GM18873 (cell line): ENCODE results near the gene PNMA6A.
"Not testable (repeated sequence)": the region's sequence is repeated elsewhere in the genome, so short reads cannot be mapped to it uniquely, and the experiment has no call there.

ENCODE experiments used
- ATAC-seq: cut with Tn5 transposase; IDR thresholded peaks from one replicate; pipeline ENCODE4 v1.9.1; 2021; ENCODE audit warnings: mild to moderate bottlenecking, moderate library complexity, moderate number of reproducible peaks; ENCODE audit not compliant: unreplicated experiment, low FRiP score

Gene PNMA6A

DNA sequence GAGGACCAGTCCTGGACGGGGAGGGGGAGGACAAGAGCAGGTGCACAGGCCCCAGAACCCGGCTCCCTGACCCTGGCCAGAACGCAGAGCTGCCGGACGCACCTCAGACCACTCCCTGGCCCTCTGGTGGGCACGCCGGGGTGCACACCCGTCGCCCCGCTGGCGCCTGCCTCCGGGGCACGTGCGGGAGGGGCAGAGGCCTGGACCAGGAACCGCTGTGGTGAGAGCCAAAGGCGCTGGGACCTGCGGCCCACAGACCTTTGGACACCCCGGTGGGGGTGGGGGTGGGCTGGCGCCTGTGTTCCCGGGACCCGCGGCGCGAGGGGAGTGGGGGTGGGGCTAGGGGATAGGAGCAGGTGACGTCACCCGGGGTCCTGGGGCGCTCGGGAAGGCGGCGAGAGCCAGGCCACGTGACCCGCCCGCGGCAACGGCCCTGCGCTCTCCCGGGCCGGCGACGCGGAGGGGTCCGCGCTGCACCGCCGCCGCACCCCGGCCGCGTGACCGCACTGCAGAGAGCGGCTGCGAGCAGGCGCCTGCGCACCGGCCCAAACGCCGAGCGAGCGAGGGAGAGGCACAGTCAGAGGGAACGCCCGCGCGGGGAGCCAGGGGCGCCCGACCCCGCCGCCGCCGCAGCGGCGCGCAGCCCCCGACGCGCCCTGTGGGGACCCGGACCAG is at the start of gene PNMA6A:
PNMA6A (plus strand) TSS at position 546 of the 675 bp plus-strand sequence. CDS start 609 bp downstream, outside the sequence.
- ATAC-seq = not testable (repeated sequence)

- ATAC-seq = not testable (repeated sequence)
Observed at GRCh38 chrX:153026501-153026900, 45.8 kb upstream of the PNMA6A start.

GRCh38 chrX:153028487-153028886 is 43.8 kb upstream of the PNMA6A start:
- ATAC-seq = not testable (repeated sequence)

GRCh38 chrX:153029162-153029561 is 43.1 kb upstream of the PNMA6A start:
- no peak for ATAC-seq

DNA sequence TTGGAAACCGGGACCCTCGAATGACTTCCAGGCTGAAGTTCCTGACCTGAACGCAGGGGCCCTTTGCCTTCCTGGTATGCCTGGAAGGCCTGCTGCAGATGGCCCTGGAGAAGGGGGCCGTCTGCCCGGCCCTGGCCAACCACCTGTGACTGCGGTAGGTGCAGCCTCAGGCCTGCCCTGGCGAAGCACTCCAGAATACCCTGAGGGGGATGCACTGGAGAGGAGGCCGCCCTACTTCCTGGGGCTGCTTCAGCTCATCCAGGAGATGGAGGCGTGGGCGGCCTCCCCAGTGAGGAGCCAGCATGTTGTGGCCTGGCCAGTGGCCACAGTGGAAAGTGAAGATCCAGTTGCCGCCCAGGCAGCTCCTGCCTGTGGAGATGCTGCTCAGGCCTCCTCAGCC is 42.4 kb upstream of the PNMA6A start:
- no peak for ATAC-seq

DNA sequence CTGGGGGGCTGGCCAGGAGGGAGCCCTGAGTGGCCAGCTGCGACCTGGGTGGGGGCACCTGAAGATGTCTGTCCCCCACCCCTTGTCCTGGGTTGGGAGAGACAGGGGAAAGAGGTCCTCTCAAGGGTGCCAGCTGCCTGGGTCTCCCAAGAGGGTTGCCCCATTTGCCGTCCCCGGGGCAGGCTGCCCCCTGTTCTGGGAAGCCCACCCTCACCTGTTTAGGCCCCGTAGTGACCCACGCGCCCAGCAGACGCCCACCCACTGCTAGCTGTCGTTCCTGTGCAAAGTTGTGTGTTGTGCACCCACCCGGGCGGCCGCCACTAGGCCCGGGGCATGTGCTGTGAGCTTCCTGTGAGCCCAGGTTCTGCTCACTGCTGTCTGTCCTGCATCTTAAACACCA is 41.5 kb upstream of the PNMA6A start:
- ATAC-seq = no peak

DNA sequence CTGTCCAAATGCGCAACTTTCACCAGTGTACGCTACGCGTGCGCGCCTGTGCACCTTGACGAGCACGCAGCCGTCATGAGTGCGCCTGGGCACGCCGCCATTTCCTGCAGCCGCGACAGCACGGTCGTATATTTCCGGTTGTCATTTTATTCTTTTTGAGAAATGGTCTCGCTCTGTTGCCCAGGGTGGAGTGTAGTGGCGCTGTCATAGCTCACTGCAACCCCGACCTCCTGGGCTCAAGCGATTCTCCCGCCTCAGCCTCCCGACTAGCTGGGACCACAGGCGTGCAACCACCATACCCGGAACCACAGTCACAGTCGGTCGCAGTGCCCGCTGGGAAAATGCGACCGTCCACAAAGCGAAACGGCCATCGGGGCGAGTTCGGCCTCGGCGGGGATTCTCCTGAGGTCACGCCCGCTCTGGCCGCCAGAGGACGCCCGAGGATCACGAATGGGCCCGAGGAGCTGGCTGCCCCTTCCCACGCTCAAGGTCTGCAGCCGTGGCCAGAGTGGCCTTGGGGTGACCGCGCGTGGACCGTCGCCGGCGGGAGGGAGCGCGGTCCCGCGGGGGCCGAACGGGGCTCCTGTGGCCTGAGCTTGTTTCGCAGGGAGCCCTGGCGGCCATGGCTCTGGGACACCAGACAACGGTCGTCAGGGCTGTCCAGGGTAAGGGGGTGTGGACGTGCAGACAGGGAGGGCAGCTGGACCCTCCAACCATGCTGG is 39.7 kb upstream of the PNMA6A start:
- no peak for ATAC-seq

DNA sequence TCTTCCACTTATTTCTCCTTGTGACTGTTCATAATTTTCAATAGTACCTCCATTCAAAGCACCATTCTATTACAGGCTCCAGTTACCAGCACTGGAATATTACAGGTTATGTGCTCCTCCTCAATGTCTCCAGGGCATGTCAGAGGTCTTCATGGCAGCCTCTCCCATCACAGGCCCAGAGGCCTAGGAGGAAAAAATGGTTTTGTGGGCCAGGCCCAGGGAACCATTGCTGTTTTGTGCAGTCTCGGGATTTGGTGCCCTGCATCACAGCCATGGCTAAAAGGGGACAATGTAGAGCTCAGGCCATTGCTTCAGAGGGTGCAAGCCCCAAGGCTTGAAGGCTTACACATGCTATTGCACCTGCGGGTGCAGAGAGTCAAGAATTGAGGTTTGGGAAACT is 23.2 kb upstream of the PNMA6A start:
- ATAC-seq = no peak

- no peak for ATAC-seq
Observed at GRCh38 chrX:153052534-153052933, 19.7 kb upstream of the PNMA6A start.

GRCh38 chrX:153055871-153056749 is 16.1 kb upstream of the PNMA6A start, which contains the start of gene PNMA3:
TSS of gene PNMA3 (plus strand) at chrX:153056470. CDS start at chrX:153057056, 586 bp downstream.
- ATAC-seq = no peak

GRCh38 chrX:153057281-153057680 is 15.0 kb upstream of the PNMA6A start:
- no peak for ATAC-seq

DNA sequence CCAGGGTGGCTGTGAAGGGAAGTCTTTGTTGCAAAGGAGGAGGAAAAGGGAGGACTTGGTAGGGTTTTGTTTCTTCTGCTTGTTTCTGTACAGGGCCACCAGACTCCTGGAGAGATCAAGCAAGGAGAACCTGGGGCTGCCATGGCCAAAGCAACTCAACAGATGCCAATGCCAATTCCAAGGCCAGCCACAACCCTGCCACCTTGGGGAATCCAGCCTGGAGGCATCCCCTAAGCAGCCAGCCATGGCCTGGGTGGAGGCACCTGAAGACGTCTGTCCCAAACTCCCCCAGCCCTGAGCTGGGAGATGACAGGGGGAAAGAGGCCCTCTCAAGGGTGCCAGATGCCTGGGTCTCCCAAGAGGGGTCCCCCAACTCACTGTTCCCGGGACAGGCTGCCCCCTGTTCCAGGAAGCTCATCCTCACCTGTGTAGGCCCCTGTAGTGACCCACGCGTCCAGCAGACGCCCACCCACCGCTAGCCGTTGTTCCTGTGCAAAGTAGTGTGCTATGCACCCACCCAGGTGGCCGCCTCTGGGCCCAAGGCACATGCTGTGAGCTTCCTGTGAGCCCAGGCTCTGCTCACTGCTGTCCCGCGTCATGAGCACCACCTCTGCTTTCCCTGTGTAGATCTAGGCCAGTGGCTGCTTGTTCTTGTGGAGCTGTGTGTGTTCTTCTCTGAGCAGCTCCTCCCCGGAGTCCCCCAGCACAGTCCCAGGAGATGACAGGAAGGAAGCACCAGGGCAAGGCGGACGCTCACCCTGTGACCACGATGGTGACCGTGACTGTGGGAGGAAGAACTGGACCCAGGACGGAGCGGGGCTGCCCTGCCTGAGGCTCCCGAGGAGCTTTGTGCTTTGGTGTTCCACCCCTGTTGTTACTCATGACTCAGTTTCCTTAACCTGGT is 12.8 kb upstream of the PNMA6A start:
- no peak for ATAC-seq

- ATAC-seq = no peak
Observed at GRCh38 chrX:153060095-153060445, 12.2 kb upstream of the PNMA6A start.

DNA sequence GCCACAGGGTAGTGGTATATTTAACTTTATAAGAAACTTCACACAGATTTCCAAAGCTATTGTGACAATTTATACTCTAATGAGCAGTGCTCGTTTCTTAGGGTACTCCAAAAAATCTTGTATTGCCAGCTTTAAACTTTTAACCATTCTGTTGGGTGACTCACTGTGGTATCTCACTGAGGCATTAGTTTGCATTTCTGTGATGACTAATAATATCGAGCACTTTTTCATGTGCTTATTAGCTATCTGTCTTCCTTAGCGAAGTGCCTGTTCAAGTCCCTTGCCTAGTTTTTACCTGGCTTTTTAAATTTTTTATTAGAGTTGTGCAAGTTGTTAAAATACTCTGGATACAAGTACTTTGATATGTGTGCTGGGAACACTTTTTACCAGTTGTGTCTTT is 10.5 kb upstream of the PNMA6A start:
- ATAC-seq = no peak

DNA sequence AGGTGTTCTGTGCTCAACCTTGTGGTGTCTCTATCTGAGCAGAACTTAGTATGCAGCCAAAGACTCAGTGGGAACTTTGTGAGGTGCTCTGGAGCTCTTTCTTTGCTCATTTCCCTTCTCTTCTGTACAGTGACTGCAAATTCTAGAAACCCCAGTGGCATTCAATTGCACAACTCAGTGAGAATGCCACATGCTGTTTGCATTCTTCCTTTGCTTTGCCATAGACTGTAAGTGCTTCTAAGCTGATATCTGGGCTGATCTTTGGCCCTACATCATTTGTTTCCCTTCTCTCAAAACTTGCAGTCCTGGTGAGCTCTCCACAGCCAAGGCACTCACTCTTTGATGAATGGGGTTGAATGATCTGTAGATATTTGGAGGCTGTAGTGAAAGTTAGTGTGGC is 8.9 kb upstream of the PNMA6A start:
- ATAC-seq = no peak

- no peak for ATAC-seq
Observed at GRCh38 chrX:153064061-153064460, 8.2 kb upstream of the PNMA6A start.

DNA sequence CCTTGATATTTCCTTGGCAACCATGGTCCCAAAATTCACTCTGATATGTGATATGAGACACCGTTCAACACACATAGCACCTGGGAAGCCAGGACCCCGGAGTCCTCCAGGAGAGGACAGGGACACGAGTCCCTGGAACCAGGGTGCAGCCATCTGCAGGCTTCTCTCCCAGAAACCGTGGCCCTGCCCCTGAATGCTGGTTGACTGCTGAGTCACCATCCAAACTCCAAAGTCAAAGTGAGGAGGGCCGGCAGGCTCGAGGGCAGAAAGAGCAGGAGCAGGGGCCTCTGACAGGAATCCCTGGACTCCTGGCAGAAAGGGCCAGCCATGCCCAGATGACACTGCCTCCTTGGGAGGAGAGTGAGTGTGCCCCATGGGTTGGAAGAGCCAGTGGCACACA is 6.9 kb upstream of the PNMA6A start:
- ATAC-seq = no peak

DNA sequence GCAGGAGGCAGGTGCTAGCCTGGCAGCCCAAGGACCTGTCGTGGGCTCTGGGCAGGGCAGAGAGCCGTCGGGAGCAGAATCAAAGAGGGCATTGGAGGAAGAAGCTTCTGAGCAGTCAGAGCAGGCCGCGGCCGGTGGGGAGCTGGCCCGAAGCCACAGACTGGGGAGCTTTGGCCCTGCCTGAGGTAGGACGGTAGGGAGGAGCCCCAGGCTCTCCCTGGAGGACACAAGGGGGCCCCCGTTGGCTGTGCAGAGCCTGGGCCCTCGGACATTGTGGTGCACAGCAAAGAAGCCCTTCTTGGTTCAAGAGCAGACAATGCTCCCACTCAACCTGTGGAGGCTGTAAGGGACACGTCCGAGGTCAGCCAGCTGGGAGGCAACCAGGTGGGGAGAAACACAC is 5.9 kb upstream of the PNMA6A start:
- ATAC-seq = not testable (repeated sequence)

DNA sequence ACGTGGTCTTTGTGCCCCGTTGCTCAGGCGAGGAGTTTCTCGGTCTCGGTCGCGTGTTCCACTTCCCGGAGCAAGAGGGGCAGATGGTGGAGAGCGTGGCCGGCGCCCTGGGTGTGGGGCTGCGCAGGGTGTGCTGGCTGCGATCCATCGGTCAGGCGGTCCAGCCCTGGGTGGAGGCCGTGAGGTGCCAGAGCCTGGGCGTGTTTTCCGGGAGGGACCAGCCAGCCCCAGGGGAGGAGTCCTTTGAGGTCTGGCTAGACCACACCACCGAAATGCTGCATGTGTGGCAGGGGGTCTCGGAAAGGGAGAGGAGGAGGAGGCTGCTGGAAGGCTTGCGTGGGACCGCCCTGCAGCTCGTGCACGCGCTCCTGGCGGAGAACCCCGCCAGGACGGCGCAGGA is 1.1 kb downstream of the PNMA6A start:
- ATAC-seq = not testable (repeated sequence)

DNA sequence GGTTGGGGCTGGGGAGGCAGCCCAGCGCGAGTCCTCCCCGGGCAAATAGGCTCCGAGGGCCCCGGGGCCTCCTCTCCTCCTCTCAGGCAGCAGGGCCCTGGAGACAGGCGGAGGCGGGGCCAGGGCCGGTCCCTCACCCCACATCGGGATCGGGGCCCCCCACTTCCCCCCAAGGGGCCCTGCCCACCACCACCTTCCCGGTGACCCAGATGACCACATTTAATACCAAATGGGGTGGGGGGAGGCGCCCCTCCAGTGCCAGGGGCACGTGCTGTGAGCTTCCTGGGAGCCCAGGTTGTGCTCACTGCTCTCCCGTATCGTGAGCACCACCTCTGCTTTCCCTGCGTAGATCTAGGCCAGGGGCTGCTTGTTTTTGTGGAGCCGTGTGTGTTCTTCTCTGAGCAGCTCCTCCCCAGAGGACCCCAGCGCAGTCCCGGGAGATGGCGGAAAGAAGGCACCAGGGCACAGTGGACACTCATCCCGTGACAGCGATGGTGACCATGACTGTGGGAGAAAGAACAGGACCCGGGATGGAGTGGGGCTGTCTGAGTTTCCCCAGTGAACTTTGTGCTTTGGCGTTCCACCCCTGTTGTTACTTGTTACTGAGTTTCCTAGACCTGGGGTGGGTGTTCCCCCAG is 2.1 kb downstream of the PNMA6A start:
- no peak for ATAC-seq
